ENCODE data around the gene ATG5.

DNA sequence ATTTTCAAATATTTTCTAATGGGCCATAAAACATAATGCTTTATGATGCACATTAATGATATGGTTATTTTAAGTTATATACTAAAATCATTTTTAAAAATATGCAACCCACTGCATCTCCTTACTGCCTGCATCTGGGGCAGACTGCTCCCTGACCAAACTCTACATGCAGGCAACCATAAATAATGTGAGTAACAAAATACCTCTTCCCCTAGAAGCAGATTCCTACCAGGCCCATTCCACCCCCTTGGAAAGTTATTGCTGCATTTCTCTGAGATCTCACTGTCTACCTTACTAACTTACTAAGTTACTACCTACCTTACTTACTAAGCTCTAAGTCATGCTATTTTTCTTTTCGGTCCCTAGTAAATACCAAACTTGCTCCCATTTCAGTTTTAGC lies 71.8 kb downstream of the ATG5 start:
- TF ChIP-seq, protein P1, sequence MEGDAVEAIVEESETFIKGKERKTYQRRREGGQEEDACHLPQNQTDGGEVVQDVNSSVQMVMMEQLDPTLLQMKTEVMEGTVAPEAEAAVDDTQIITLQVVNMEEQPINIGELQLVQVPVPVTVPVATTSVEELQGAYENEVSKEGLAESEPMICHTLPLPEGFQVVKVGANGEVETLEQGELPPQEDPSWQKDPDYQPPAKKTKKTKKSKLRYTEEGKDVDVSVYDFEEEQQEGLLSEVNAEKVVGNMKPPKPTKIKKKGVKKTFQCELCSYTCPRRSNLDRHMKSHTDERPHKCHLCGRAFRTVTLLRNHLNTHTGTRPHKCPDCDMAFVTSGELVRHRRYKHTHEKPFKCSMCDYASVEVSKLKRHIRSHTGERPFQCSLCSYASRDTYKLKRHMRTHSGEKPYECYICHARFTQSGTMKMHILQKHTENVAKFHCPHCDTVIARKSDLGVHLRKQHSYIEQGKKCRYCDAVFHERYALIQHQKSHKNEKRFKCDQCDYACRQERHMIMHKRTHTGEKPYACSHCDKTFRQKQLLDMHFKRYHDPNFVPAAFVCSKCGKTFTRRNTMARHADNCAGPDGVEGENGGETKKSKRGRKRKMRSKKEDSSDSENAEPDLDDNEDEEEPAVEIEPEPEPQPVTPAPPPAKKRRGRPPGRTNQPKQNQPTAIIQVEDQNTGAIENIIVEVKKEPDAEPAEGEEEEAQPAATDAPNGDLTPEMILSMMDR (IDR thresholded peaks at IDR 0.05; ENCODE audit: low read depth, low read length): no peak
- TF ChIP-seq EZH2phosphoT487 (IDR thresholded peaks at IDR 0.05; ENCODE audit: low read depth): no peak
